ENCODE measurements around the gene PCDHB15. TPM values are rescaled to one million over a fixed set of nuclear protein-coding genes. Genes with fewer than 3 reads are reported as not detected.
"Not testable (repeated sequence)": the region's sequence is repeated elsewhere in the genome, so short reads cannot be mapped to it uniquely, and the experiment has no call there.

PCDHB15 gene
- total RNA-seq, 1 experiment from 2014 or later = 7.0 TPM

DNA sequence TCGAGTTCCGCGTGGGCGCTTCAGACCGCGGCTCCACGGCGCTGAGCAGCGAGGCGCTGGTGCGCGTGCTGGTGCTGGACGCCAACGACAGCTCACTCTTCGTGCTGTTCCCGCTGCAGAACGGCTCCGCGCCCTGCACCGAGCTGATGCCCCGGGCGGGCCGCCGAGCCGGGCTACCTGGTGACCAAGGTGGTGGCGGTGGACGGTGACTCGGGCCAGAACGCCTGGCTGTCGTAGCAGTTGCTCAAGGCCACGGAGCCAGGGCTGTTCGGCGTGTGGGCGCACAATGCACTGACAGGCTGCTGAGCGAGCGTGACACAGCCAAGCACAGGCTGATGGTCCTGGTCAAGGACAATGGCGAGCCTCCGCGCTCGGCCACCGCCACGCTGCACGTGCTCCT is 3.7 kb upstream of the PCDHB15 start:
- Histone ChIP-seq H3K14ac (ENCODE audit: insufficient read depth, low read length) (no peak overlapping the region), H2BK20ac (ENCODE audit: low read depth, low read length, poor library complexity, severe bottlenecking) (no peak overlapping the region), H3K9me3 (ENCODE audit: control insufficient read depth, low read depth, low read length) (no peaks in the 10 kb centered on the region), H2BK5ac (ENCODE audit: insufficient read length, low read length) (no peak overlapping the region), H3K18ac (ENCODE audit: insufficient read length, low read depth, low read length) (no peak overlapping the region), H2BK120ac (ENCODE audit: low read depth, low read length, poor library complexity, severe bottlenecking) (no peak overlapping the region), H3K27ac (ENCODE audit: insufficient read length, low read depth, low read length) (no peak overlapping the region), H2AK5ac (ENCODE audit: insufficient read length, low read length) (no peak overlapping the region), H4K20me1 (ENCODE audit: control insufficient read depth, insufficient read depth, insufficient read length) (no peaks in the 10 kb centered on the region), H3T11ph (ENCODE audit: low read length) (no peak overlapping the region), H3K27me3 (ENCODE audit: insufficient read depth, low read length) (no peaks in the 10 kb centered on the region), H3K79me2 (ENCODE audit: insufficient read depth, low read length) (no peaks in the 10 kb centered on the region), H3K4me1 (ENCODE audit: insufficient read depth, low read length) (no peaks in the 10 kb centered on the region), H4K8ac (replicated peaks; ENCODE audit: insufficient read length, low read depth, low read length) (no peak overlapping the region), H4K5ac (ENCODE audit: insufficient read length, low read depth, low read length) (no peak overlapping the region), H3K56ac (ENCODE audit: insufficient read length, low read depth, low read length) (no peak overlapping the region), H2AFZ (ENCODE audit: low read length) (no peak overlapping the region), H3K4me2 (ENCODE audit: insufficient read depth, insufficient read length, low read length) (no peak overlapping the region), H3K4ac (ENCODE audit: low read depth, low read length) (no peak overlapping the region), H3K79me1 (ENCODE audit: insufficient read depth, low read depth, low read length, poor library complexity, severe bottlenecking) (no peaks in the 10 kb centered on the region), H3K23ac (ENCODE audit: insufficient read length, low read depth, low read length) (no peak overlapping the region), H3K23me2 (ENCODE audit: insufficient read length, low read depth, low read length, poor library complexity, severe bottlenecking) (peaks cover 4% of the 10 kb centered on the region), H2BK12ac (ENCODE audit: insufficient read length, low read depth, low read length) (no peak overlapping the region), H4K91ac (ENCODE audit: insufficient read length, low read depth, low read length) (no peak overlapping the region), H3K9ac (ENCODE audit: extremely low read depth, insufficient read length, low read length) (no peak overlapping the region), H2BK15ac (ENCODE audit: low read depth, low read length) (no peak overlapping the region)
- H3K4me1 Mint-ChIP-seq = peaks cover 0 to 14% of the 10 kb centered on the region in 2 experiments; a peak in 2 of 4 replicates
- TF ChIP-seq, protein P1, sequence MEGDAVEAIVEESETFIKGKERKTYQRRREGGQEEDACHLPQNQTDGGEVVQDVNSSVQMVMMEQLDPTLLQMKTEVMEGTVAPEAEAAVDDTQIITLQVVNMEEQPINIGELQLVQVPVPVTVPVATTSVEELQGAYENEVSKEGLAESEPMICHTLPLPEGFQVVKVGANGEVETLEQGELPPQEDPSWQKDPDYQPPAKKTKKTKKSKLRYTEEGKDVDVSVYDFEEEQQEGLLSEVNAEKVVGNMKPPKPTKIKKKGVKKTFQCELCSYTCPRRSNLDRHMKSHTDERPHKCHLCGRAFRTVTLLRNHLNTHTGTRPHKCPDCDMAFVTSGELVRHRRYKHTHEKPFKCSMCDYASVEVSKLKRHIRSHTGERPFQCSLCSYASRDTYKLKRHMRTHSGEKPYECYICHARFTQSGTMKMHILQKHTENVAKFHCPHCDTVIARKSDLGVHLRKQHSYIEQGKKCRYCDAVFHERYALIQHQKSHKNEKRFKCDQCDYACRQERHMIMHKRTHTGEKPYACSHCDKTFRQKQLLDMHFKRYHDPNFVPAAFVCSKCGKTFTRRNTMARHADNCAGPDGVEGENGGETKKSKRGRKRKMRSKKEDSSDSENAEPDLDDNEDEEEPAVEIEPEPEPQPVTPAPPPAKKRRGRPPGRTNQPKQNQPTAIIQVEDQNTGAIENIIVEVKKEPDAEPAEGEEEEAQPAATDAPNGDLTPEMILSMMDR (conservative IDR thresholded peaks at IDR 0.05) = no peak
- DNase-seq = no peak
- peaks cover 14 to 38% (median 17%) of the 10 kb centered on the region in 3 experiments for H3K36me3 Mint-ChIP-seq (ENCODE audit: insufficient read depth in 1 of 3, low read depth in 3 of 3)
- WGBS (ENCODE audit: extremely low coverage, insufficient read length, low lambda C conversion rate) = no CpG with 5 or more reads among the region's 43 CpGs
- no peak overlapping the region for H3K4me3 Mint-ChIP-seq
- no peak overlapping the region for H3K27ac Mint-ChIP-seq
- H3K9me3 Mint-ChIP-seq = peaks cover 55 to 75% of the 10 kb centered on the region in 2 experiments
- peaks cover under 1% of the 10 kb centered on the region; the same call in 1 of the 2 replicates for H3K27me3 Mint-ChIP-seq (ENCODE audit: low read depth)

DNA sequence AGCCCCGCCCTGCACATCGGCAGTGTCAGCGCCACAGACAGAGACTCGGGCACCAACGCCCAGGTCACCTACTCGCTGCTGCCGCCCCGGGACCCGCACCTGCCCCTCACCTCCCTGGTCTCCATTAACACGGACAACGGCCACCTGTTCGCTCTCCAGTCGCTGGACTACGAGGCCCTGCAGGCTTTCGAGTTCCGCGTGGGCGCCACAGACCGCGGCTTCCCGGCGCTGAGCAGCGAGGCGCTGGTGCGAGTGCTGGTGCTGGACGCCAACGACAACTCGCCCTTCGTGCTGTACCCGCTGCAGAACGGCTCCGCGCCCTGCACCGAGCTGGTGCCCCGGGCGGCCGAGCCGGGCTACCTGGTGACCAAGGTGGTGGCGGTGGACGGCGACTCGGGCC is 1.8 kb downstream of the PCDHB15 start:
- not testable (repeated sequence) for H2AK5ac ChIP-seq (ENCODE audit: insufficient read length, low read length); H3K4me1 ChIP-seq (ENCODE audit: insufficient read depth, low read length); H3K79me1 ChIP-seq (ENCODE audit: insufficient read depth, low read depth, low read length, poor library complexity, severe bottlenecking); H3K56ac ChIP-seq (ENCODE audit: insufficient read length, low read depth, low read length); H2BK12ac ChIP-seq (ENCODE audit: insufficient read length, low read depth, low read length); H3K4ac ChIP-seq (ENCODE audit: low read depth, low read length); H3K23me2 ChIP-seq (ENCODE audit: insufficient read length, low read depth, low read length, poor library complexity, severe bottlenecking); DNase-seq; H2BK15ac ChIP-seq (ENCODE audit: low read depth, low read length); H3K27me3 Mint-ChIP-seq (ENCODE audit: low read depth); H3K9ac ChIP-seq (ENCODE audit: extremely low read depth, insufficient read length, low read length); H3T11ph ChIP-seq (ENCODE audit: low read length); H2BK20ac ChIP-seq (ENCODE audit: low read depth, low read length, poor library complexity, severe bottlenecking); H4K8ac ChIP-seq (replicated peaks; ENCODE audit: insufficient read length, low read depth, low read length); H3K18ac ChIP-seq (ENCODE audit: insufficient read length, low read depth, low read length); H3K27ac Mint-ChIP-seq; H2AFZ ChIP-seq (ENCODE audit: low read length); H3K27ac ChIP-seq (ENCODE audit: insufficient read length, low read depth, low read length); H4K20me1 ChIP-seq (ENCODE audit: control insufficient read depth, insufficient read depth, insufficient read length); H3K4me2 ChIP-seq (ENCODE audit: insufficient read depth, insufficient read length, low read length); H4K5ac ChIP-seq (ENCODE audit: insufficient read length, low read depth, low read length); H2BK5ac ChIP-seq (ENCODE audit: insufficient read length, low read length); H4K91ac ChIP-seq (ENCODE audit: insufficient read length, low read depth, low read length); H3K23ac ChIP-seq (ENCODE audit: insufficient read length, low read depth, low read length); H3K27me3 ChIP-seq (ENCODE audit: insufficient read depth, low read length); H3K9me3 ChIP-seq (ENCODE audit: control insufficient read depth, low read depth, low read length); H3K79me2 ChIP-seq (ENCODE audit: insufficient read depth, low read length); H3K14ac ChIP-seq (ENCODE audit: insufficient read depth, low read length); H3K4me3 Mint-ChIP-seq; H2BK120ac ChIP-seq (ENCODE audit: low read depth, low read length, poor library complexity, severe bottlenecking)
- H3K36me3 Mint-ChIP-seq (ENCODE audit: insufficient read depth in 1 of 3, low read depth in 3 of 3) = peaks cover 19 to 59% (median 33%) of the 10 kb centered on the region in 3 experiments
- peaks cover 0 to 15% of the 10 kb centered on the region in 2 experiments; a peak in 2 of 4 replicates for H3K4me1 Mint-ChIP-seq
- H3K9me3 Mint-ChIP-seq = peaks cover 61 to 76% of the 10 kb centered on the region in 2 experiments
- WGBS (ENCODE audit: extremely low coverage, insufficient read length, low lambda C conversion rate) = no CpG with 5 or more reads among the region's 42 CpGs

Measured in H9 (cell line).